GM21390 (cell line): ENCODE results near the gene ZPBP.
"Not testable (repeated sequence)": the region's sequence is repeated elsewhere in the genome, so short reads cannot be mapped to it uniquely, and the experiment has no call there.

ENCODE experiments used
- ATAC-seq: cut with Tn5 transposase; IDR thresholded peaks from one replicate; pipeline ENCODE4 v1.9.1; 2021; ENCODE audit not compliant: unreplicated experiment

Gene ZPBP

DNA sequence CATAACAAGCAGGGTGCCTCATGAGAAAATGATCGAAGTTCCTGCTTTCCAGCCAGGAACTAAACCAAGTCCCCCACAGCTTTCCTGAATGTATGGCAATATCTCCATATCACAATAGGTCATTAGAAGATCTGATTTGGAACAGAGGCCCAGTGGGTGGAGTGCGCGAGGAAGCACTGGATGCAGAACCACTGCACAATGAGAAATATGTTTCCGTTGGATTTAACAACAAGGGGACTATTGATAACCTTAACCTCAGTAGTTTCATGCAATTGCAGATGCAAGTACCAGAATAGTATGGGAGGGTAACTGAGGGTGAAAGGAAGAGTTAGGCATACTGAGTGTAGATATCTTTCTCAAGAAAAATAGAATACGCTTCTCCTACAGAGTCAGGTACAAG is 45.3 kb downstream of the ZPBP start:
- no peak for ATAC-seq

DNA sequence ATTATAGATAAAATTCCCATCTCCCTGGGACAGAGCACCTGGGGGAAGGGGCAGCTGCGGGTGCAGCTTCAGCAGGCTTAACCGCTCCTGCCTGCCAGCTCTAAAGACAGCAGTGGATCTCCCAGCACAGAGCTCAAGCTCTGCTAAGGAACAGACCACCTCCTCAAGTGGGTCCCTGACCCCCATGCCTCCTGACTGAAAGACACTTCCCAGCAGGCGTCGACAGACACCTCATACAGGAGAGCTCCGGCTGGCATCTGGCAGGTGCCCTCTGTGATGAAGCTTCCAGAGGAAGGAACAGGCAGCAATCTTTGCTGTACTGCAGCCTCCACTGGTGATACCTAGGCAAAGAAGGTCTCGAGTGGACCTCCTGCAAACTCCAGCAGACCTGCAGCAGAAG is 51.9 kb downstream of the ZPBP start:
- ATAC-seq = not testable (repeated sequence)

DNA sequence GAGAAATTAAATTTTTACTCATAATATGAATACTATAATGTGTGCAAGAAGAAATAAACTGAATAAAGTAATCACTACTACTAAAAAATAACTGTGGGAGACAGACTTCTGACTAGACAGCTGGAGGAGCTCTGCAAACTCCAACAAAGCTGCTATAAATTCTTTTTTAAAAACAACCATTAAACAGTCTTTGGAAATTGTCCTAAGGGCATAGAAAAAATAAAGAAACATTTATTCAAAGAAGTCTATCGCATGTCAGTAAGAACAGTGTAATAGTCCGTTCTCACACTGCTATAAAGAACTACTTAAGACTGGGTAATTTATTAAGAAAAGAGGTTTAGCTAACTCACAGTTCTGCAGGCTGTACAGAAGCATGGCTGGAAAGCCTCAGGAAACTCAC is 56.0 kb downstream of the ZPBP start:
- no peak for ATAC-seq

DNA sequence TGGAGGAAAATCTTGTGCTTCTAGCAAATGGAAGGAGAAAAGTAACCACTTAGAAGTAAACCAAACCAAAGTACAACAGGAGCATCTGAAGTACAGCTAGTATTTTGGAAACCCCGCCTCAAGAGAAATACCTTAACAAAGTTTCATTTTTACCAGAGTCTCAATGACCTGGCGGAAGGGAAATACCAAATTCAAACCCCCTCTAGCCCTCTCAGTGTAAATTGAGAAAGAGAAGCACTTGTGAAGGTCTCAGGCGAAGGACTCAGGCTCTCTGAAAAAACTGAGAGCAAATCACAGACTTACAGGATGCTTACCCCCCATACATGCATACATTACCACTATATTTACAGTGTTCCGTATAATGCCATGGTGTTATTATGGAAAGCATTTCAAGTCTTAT is 70.1 kb downstream of the ZPBP start:
- ATAC-seq = no peak

DNA sequence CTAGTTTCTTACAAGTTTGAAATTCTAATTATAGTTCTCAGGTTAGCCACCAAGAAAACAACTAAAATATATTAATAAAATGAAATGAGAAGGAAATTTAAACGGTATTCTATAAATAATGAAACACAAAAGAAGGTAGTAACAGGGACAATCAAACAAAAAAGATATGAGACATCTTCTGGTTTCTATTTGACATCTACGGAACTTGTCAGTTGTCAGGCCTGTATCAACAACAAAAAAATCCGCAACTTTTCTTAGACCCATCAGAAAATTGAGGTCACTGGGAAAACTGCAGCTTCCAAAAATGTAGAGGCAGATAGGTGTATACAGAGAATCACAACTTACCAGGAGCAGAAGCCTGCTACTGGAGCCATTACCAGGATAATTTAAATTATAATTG is 70.6 kb downstream of the ZPBP start:
- no peak for ATAC-seq

DNA sequence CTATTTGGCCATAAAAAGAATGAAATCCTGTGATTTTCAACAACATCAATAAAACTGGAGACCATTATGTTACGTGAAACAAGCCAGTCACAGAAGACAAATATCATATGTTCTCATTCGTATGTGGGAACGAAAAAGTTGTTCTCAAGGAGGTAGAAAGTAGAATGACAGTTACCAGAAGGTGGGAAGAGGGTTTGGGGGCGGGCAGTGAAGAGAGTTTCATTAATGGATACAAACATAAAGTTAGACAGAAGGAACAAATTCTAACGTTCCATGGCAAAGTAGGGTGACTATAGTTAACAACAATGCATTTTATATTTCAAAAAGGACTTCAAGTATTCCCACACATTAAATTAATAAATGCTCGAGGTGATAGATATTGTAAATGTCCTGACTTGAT is 97.4 kb downstream of the ZPBP start:
- ATAC-seq = no peak

DNA sequence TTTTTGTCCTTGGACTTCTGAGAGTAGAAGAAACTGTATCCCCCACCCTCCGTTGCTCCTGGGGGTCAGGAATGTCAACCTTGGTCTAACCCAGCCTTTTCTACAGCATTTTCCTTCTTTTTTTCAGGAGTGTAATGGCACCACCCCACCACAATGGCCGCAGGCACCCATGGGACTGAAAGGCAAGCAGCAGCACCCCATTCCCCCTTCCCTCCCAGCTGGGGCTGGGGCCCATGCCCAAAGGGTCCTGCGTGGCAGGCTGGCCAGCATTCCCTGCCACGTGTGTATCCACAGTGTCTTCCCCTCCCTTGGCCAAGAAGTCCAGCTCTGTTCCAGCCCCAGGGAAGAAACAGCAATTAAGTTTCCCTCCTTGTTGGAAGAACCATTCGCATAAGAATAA is 106.9 kb downstream of the ZPBP start:
- no peak for ATAC-seq

DNA sequence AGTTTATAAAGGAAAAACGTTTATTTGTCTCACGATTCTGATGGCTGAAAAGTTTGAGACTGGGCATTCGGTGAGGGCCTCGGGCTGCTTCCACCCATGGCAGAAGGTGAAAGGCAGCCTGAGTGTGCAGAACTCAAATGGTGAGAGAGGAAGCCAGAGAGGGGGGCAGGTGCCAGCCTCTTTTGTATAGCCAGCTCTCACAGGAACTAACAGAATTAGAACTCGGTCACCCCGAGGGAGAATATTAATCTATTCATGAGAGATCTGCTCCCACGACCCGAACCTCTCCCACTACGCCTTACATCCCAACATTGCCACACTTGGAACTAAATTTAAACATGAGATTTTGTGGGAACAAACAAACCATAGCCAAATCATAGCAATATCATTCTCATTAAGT is 112.6 kb downstream of the ZPBP start:
- no peak for ATAC-seq

DNA sequence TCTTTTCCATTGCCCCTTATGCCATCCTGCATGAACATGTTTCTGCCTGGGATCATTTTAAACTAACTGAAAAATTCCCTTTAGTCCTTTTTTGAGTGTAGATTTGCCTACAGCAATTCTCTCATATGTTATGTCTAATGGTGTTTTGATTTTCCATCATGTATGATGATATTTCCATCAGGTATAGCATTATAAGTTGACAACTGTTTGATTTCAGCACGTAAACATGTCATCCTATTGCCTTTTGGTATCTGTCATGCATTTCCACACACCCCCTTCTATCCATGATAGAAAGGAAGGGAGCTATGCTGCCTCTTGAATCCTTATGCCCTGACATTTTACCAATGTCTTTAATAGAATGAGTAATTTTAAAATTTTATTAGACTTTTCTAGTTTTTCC is 116.8 kb downstream of the ZPBP start:
- ATAC-seq = no peak

DNA sequence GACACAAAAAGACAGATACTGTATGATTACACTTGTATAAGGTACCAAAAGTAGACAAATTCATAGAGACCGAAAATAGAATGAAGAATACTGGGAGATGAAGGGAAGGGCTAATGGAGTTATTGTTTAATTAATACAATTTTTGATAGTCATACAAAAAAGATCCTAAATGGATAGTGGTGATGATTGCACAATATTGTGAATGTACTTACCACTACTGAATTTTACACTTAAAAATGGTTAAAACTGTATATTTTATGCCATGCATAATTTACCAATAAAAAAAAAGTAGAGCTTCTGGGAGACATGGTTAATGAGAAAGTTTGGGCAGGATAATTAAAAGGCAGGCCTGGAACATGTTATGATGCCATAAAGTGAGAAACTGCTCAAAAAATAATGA is 119.0 kb downstream of the ZPBP start:
- ATAC-seq = no peak

DNA sequence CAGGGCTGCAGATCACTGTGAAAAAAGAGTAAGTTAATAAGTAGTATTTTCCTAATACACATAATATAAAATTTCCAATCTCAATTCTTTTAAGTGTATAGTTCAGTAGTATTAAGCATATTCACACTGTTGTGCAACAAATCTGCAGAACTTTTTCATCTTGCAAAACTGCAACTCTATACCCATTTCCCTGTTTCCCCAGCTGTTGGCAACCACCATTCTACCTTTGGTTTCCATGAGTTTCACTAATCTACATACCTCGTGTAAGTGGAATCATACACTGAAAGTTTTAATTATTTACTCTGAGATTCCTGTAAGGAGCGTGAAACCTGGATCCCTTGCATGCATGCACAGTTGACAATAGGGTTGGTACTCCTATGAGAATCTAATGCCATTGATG is 155.4 kb downstream of the ZPBP start:
- no peak for ATAC-seq

DNA sequence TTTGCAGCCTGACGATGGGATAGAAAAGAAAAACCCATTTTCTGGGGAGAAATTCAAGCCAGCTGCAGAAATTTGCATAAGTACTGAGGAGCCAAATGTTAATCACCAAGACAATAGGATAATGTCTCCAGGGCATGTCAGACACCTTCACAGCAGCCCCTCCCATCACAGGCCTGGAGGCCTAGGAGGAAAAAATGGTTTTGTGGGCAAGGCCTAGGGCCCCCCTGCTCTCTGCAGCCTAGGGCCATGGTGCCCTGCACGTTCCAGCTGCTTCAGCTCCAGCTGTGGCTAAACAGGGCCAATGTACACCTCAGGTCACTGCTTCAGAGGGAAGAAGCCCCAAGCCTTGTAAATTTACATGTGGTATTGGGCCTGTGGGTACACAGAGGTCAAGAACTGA is 161.4 kb downstream of the ZPBP start:
- no peak for ATAC-seq

DNA sequence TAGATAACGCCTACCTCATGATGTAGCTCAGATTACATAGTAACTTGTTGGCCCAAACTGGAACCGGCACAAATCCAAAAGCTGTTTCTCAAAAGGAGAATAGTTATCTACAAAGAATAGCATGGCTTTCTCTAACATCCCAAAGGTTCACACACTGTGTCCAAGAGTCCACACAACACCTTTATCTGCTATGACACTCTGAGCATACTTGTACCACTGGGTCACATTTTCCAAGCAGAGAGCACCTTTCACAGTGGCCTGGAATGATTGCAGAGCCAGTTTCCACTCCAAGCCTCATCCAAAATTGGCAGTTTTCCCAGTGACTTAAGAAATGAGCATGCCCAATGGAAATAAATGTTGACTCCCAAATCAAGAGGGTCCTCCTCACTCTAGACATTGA is 164.3 kb downstream of the ZPBP start:
- no peak for ATAC-seq

DNA sequence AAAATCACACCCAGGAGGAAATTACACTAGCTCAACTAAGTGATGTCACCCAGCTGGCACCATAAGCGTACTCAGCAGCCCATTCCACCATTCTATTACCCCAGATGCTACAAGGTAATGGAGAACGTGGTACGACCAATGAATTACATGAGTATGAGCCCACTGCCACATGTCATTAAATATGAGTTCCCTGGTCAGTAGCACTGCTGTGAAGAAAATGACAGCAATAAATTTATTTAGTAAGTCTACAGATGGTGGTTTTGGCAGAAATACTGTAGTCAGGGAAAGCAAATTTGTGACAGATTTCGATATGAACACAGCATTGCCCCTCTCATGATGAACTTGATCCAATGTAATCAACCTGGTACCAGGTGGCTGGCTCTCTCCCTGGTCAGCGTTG is 165.4 kb downstream of the ZPBP start:
- ATAC-seq = no peak

DNA sequence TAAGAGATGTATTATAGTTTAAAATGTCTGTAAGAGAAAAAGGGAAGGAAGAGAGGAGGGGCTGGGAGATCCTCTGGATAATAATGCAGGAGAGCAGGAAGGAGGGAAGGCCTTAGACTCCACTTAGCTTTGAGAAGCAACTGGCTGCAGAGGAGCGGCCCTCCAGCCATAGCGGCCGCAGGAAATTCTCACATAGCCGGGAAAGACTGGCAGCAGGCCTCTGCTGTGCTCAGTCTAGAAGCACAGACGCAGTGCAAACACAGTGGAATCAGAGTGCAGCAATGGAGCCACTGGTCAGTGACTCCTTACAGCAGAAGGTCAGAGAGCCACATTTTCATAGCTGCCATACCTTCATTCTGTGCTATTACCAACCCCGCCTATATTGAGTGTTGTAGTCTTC is 166.3 kb downstream of the ZPBP start:
- ATAC-seq = no peak

DNA sequence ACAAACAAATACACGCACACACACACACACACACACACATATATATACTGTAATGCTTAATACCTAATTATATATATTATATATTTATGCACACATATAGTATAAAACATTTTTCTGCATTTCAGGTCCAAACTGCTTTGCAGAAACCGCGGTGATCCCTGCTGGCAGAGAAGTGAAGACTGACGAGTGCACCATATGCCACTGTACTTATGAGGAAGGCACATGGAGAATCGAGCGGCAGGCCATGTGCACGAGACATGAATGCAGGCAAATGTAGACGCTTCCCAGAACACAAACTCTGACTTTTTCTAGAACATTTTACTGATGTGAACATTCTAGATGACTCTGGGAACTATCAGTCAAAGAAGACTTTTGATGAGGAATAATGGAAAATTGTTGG is 181.1 kb downstream of the ZPBP start:
- ATAC-seq = no peak

DNA sequence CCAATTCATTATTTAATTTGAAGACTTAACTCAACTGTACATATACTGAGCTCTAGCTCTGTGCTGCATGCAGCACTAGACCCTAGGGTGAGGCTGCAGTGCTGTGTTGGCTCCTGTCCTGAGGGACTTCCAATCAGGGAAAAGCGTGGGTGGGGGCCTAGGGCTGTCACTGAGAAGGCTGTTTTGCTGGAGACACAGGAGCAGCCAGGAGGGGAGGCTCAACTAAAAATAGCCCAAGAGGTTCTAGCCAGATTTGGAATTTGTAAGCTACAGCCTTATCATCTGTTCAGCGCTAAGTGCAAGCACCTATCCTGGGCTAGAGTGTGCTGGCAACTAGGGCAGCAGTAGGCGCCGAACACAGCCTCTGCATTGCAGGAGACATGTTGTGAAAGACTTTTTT is 198.5 kb downstream of the ZPBP start:
- no peak for ATAC-seq

DNA sequence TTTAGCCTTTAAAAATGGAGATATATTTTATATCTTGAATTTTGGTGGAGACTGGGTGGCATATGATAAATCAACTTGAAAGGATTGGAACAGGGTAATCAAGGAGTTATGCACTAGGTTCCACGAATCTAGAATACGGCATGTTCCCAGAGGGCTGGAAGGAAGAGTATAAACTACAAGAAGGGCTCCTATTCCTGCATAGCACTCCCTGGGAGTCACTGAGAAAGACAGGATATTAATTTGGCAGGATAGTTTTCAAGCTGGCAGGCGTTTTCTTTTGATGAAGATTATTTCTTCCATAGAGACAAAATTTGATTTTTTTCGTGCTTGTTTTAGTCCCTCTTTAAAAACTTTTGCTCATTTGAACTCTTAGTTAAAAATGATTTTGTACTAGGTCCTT is 199.9 kb downstream of the ZPBP start:
- no peak for ATAC-seq

DNA sequence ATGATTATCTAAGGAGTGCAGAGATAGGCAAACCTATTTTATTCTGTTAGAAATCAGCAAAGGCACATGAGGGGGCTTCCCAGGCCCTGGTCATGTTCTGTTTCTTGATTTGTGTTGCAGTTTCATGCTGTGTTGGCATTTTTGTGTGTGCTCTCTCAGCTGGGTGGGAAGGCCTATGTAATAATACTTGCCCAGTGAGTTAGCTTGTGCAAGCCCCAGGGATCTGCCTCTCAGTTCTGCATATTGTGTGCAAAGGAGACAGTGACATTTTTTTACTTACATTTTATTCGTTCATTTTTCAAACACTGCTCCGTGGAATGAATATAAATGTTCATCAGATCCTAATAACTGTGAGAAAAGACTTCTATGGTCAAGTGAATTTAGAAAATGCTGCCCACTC is 200.6 kb downstream of the ZPBP start:
- ATAC-seq = no peak
